SK-N-SH treated with all-trans-retinoic acid at 6 μM for 48 hours (cell line): Measurements from ENCODE around the gene COBL.

Experiments
- ATAC-seq: fragments of 200-7000 bp; cut with Tn5 transposase; 3 replicates; pipeline ENCODE4 v1.9.1; 2020; ENCODE audit warnings: mild to moderate bottlenecking, moderate library complexity
- ARNTL ChIP-seq: fragments of 450-650 bp; formaldehyde crosslinking; IDR thresholded peaks from 2 replicates; pipeline ENCODE4 v1.5.0; 2020; ENCODE audit warnings: low read depth, mild to moderate bottlenecking, moderate library complexity, borderline replicate concordance
- BACH2 ChIP-seq: fragments of 250-450 bp; sonication (Bioruptor Pico); IDR thresholded peaks from 2 replicates; pipeline ENCODE4 v1.9.0; 2021; ENCODE audit warnings: mild to moderate bottlenecking, borderline replicate concordance
- CREB5 ChIP-seq: fragments of 250-450 bp; sonication (Bioruptor Pico); IDR thresholded peaks from 2 replicates; pipeline ENCODE4 v1.5.1; 2020; ENCODE audit warnings: low read depth, mild to moderate bottlenecking, moderate library complexity
- CSDC2 ChIP-seq: fragments of 250-450 bp; sonication (Bioruptor Pico); IDR thresholded peaks from 2 replicates; pipeline ENCODE4 v1.5.0; 2020; ENCODE audit warnings: mild to moderate bottlenecking, moderate library complexity
- CSRNP3 ChIP-seq: fragments of 250-450 bp; sonication (Bioruptor Pico); IDR thresholded peaks from 2 replicates; pipeline ENCODE4 v1.5.1; 2021; ENCODE audit warnings: mild to moderate bottlenecking, moderate library complexity
- ESRRG ChIP-seq: fragments of 250-450 bp; sonication (Bioruptor Pico); IDR thresholded peaks from 2 replicates; pipeline ENCODE4 v1.6.1; 2021; ENCODE audit warnings: mild to moderate bottlenecking
- GLIS3 ChIP-seq: fragments of 250-450 bp; sonication (Bioruptor Pico); IDR thresholded peaks from 2 replicates; pipeline ENCODE4 v1.5.0; 2020; ENCODE audit warnings: mild to moderate bottlenecking, moderate library complexity
- ISL1 ChIP-seq: fragments of 250-450 bp; sonication (Bioruptor Pico); IDR thresholded peaks from 2 replicates; pipeline ENCODE4 v2.1.2; 2022; ENCODE audit warnings: mild to moderate bottlenecking, moderate library complexity
- OSR1 ChIP-seq: fragments of 250-450 bp; sonication (Bioruptor Pico); IDR thresholded peaks from 2 replicates; pipeline ENCODE4 v1.8.0; 2022; ENCODE audit warnings: moderate library complexity, mild to moderate bottlenecking, inconsistent platforms
- PATZ1 ChIP-seq: fragments of 250-450 bp; sonication (Bioruptor Pico); IDR thresholded peaks from 2 replicates; pipeline ENCODE4 v1.8.0; 2020; ENCODE audit warnings: mild to moderate bottlenecking, moderate library complexity, borderline replicate concordance
- POU6F1 ChIP-seq: fragments of 250-450 bp; sonication (Bioruptor Pico); IDR thresholded peaks from 2 replicates; pipeline ENCODE4 v1.8.0; 2021; ENCODE audit warnings: low read depth, mild to moderate bottlenecking, moderate library complexity, borderline replicate concordance
- PPARA ChIP-seq: fragments of 250-450 bp; sonication (Bioruptor Pico); IDR thresholded peaks from 2 replicates; pipeline ENCODE4 v1.5.0; 2020; ENCODE audit warnings: mild to moderate bottlenecking, borderline replicate concordance
- RARB ChIP-seq: fragments of 250-450 bp; sonication (Bioruptor Pico); IDR thresholded peaks from 2 replicates; pipeline ENCODE4 v1.8.0; 2021; ENCODE audit warnings: mild to moderate bottlenecking, moderate library complexity
- SNAI2 ChIP-seq: fragments of 250-450 bp; sonication (Bioruptor Pico); IDR thresholded peaks from 2 replicates; pipeline ENCODE4 v1.5.0; 2020; ENCODE audit warnings: mild to moderate bottlenecking, moderate library complexity
- TCF4 ChIP-seq: fragments of 250-450 bp; sonication (Bioruptor Pico); IDR thresholded peaks from 2 replicates; pipeline ENCODE4 v1.8.0; 2021; ENCODE audit warnings: mild to moderate bottlenecking, moderate library complexity, borderline replicate concordance
- TOX ChIP-seq: fragments of 250-450 bp; sonication (Bioruptor Pico); IDR thresholded peaks from 2 replicates; pipeline ENCODE4 v1.8.0; 2021; ENCODE audit warnings: mild to moderate bottlenecking, moderate library complexity, borderline replicate concordance
- ZC3H10 ChIP-seq: fragments of 250-450 bp; sonication (Bioruptor Pico); IDR thresholded peaks from 2 replicates; pipeline ENCODE4 v1.5.1; 2021; ENCODE audit warnings: mild to moderate bottlenecking, moderate library complexity
- ZFP30 ChIP-seq: fragments of 450-650 bp; formaldehyde crosslinking; IDR thresholded peaks from 2 replicates; pipeline ENCODE4 v1.5.0; 2022; ENCODE audit warnings: mild to moderate bottlenecking, moderate library complexity
- ZNF565 ChIP-seq: fragments of 450-650 bp; formaldehyde crosslinking; conservative IDR thresholded peaks from 2 replicates; pipeline ENCODE4 v1.5.0; 2020; ENCODE audit warnings: low read depth, mild to moderate bottlenecking, moderate library complexity
- ZNF70 ChIP-seq: fragments of 450-650 bp; formaldehyde crosslinking; IDR thresholded peaks from 2 replicates; pipeline ENCODE4 v1.5.0; 2020; ENCODE audit warnings: mild to moderate bottlenecking, moderate library complexity
- ZNF8 ChIP-seq: fragments of 450-650 bp; formaldehyde crosslinking; IDR thresholded peaks from 2 replicates; pipeline ENCODE4 v1.5.0; 2020; ENCODE audit warnings: mild to moderate bottlenecking, moderate library complexity

Gene COBL

GRCh38 chr7:51064688-51065087, 251.9 kb downstream of the COBL start:
- no peak for ATAC-seq
- TF ChIP-seq TOX (CRISPR knock-in tag) (no peak), SNAI2 (CRISPR knock-in tag) (no peak), ZNF565 (no peak), ESRRG (no peak), PPARA (CRISPR knock-in tag) (no peak), ZNF8 (no peak), GLIS3 (no peak), TCF4 (CRISPR knock-in tag) (no peak), BACH2 (no peak)

- no peak for ATAC-seq
- TF ChIP-seq ISL1 (CRISPR knock-in tag) (no peak), CREB5 (CRISPR knock-in tag) (no peak), POU6F1 (CRISPR knock-in tag) (no peak), TOX (CRISPR knock-in tag) (no peak), ZNF565 (no peak), CSRNP3 (CRISPR knock-in tag) (no peak), CSDC2 (no peak), OSR1 (CRISPR knock-in tag) (no peak), PPARA (CRISPR knock-in tag) (no peak), ZFP30 (CRISPR knock-in tag) (no peak), TCF4 (CRISPR knock-in tag) (no peak), ZNF8 (no peak)
Measured at GRCh38 chr7:51062222-51062987, 254.2 kb downstream of the COBL start.

- TF ChIP-seq TCF4 (CRISPR knock-in tag), result no peak
- no peak for TF ChIP-seq ZFP30 (CRISPR knock-in tag)
- TF ChIP-seq ARNTL (CRISPR knock-in tag), result no peak
- no peak for TF ChIP-seq RARB
- no peak for TF ChIP-seq ZC3H10
- TF ChIP-seq ZNF8, result no peak
- TF ChIP-seq ISL1 (CRISPR knock-in tag), result no peak
- no peak for TF ChIP-seq GLIS3
- TF ChIP-seq, all 23 proteins: peak for 0
Measured at GRCh38 chr7:51060536-51060935, 256.1 kb downstream of the COBL start.

GRCh38 chr7:51059504-51060142, 257.0 kb downstream of the COBL start:
- no peak for ATAC-seq
- no peak for TF ChIP-seq PPARA (CRISPR knock-in tag)
- no peak for TF ChIP-seq CSDC2
- TF ChIP-seq CSRNP3 (CRISPR knock-in tag), result no peak
- no peak for TF ChIP-seq ZNF565
- no peak for TF ChIP-seq TOX (CRISPR knock-in tag)
- TF ChIP-seq BACH2, result no peak
- no peak for TF ChIP-seq ZFP30 (CRISPR knock-in tag)
- TF ChIP-seq TCF4 (CRISPR knock-in tag), result no peak

More at GRCh38 chr7:51060536-51060935, 256.1 kb downstream of the COBL start:
- ATAC-seq, result 0 out of 3 replicates have a peak, but pooled peaks have one; percentile 30

GRCh38 chr7:51058764-51059163, 257.8 kb downstream of the COBL start:
- ATAC-seq, result no peak
- TF ChIP-seq PATZ1 (CRISPR knock-in tag) (no peak), ZNF70 (CRISPR knock-in tag) (no peak), TOX (CRISPR knock-in tag) (no peak), SNAI2 (CRISPR knock-in tag) (no peak), CSRNP3 (CRISPR knock-in tag) (no peak), ISL1 (CRISPR knock-in tag) (no peak), TCF4 (CRISPR knock-in tag) (no peak), OSR1 (CRISPR knock-in tag) (no peak)
